Muscle layer of duodenum (tissue), 2 donors: Measurements from ENCODE around the gene SPPL2A.
A peak's percentile ranks its signal among the peaks of the same experiment; 100 is the strongest.

Source experiments
- H3K27ac ChIP-seq: one replicate; pipeline ENCODE4 v1.7.0; 2013; ENCODE audit warnings: mild to moderate bottlenecking, low read length
- H3K27me3 ChIP-seq: one replicate; pipeline ENCODE4 v1.7.0; 2013; ENCODE audit warnings: low read depth, mild to moderate bottlenecking, control low read depth, low read length
- H3K36me3 ChIP-seq, 2 donors: one replicate each; pipeline ENCODE4 v1.7.0; 2013; ENCODE audit warnings: low read length in 2 of 2, control low read depth in 1 of 2, mild to moderate bottlenecking in 1 of 2; ENCODE audit not compliant: insufficient read depth in 2 of 2, control insufficient read depth in 1 of 2
- H3K4me1 ChIP-seq, 2 donors: one replicate each; pipeline ENCODE4 v1.7.0; 2013; ENCODE audit warnings: low read length in 2 of 2, mild to moderate bottlenecking in 2 of 2, control low read depth in 1 of 2, moderate library complexity in 1 of 2; ENCODE audit not compliant: insufficient read depth in 2 of 2, control insufficient read depth in 1 of 2
- H3K4me3 ChIP-seq, 2 donors: one replicate each; pipeline ENCODE4 v1.7.0; 2013; ENCODE audit warnings: low read length in 2 of 2, low read depth in 1 of 2, mild to moderate bottlenecking in 1 of 2
- H3K9me3 ChIP-seq, 2 donors: one replicate each; pipeline ENCODE4 v1.7.0; 2013; ENCODE audit warnings: low read length in 2 of 2, control low read depth in 1 of 2, mild to moderate bottlenecking in 1 of 2; ENCODE audit not compliant: control insufficient read depth in 1 of 2
- donor health status: healthy.

SPPL2A gene

GRCh38 chr15:50764461-50765194 lies 878 bp downstream of the SPPL2A start:
- no peaks in the 10 kb centered on the region for H3K27me3 ChIP-seq
- peak overlapping the region; percentile 98 for H3K27ac ChIP-seq
- peaks cover 3 to 8% of the 10 kb centered on the region in 2 donors for H3K4me1 ChIP-seq
- H3K9me3 ChIP-seq, result no peaks in the 10 kb centered on the region
- no peaks in the 10 kb centered on the region for H3K36me3 ChIP-seq
- H3K4me3 ChIP-seq, result peak overlapping the region; percentile 77 to 95

DNA sequence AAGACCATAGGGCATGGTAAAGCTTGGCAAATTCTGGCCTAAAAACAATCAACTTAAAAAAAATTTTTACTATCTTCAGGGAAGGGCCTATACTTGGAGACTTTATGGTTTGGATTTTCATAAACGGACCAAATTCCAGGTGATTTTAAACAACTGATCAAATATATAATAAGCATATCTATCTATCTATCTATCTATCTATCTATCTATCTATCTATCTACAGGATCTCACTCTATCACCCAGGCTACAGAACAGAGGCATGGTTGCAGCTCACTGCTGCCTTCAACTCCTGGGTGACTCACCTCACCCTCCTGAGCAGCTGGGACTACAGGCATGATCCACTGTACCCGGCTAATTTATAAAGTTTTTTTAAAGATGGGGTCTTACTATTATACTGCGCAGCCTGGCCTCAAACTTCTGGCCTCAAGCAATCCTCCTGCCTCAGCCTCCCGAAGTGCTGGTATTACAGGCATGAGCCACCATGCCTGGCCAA lies 6.7 kb downstream of the SPPL2A start:
- H3K36me3 ChIP-seq, result no peaks in the 10 kb centered on the region
- H3K27me3 ChIP-seq, result no peaks in the 10 kb centered on the region
- H3K4me3 ChIP-seq, result no peak overlapping the region
- no peaks in the 10 kb centered on the region for H3K9me3 ChIP-seq
- peaks cover 0 to 3% of the 10 kb centered on the region in 2 donors for H3K4me1 ChIP-seq
- no peak overlapping the region for H3K27ac ChIP-seq

DNA sequence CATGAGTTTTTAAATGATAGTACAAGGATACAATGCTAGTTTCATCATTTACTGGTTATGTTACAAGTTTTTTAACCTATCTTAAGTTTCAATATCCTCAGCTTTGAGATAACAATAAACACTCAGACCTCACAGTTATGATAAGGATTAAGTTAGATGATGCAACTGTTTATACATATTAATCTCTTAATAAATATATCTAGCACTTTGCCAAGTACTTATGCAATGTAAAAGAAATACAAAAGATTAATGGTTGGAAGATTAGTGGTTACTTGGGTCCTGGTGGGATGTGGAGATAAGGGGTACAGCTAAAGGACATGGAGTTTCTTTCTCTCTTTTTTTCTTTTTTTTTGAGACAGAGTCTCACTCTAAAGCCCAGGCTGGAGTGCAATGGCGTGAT lies 12.0 kb downstream of the SPPL2A start:
- peaks cover 0 to 19% of the 10 kb centered on the region in 2 donors for H3K4me1 ChIP-seq
- H3K4me3 ChIP-seq, result no peak overlapping the region
- no peaks in the 10 kb centered on the region for H3K27me3 ChIP-seq
- no peak overlapping the region for H3K27ac ChIP-seq
- peaks cover 3% of the 10 kb centered on the region in 2 donors for H3K36me3 ChIP-seq
- no peaks in the 10 kb centered on the region for H3K9me3 ChIP-seq

- H3K4me3 ChIP-seq, result no peak overlapping the region
- H3K36me3 ChIP-seq, result peaks cover 3 to 11% of the 10 kb centered on the region in 2 donors
- no peaks in the 10 kb centered on the region for H3K27me3 ChIP-seq
- no peak overlapping the region for H3K27ac ChIP-seq
- peaks cover 0 to 19% of the 10 kb centered on the region in 2 donors for H3K4me1 ChIP-seq
- H3K9me3 ChIP-seq, result no peaks in the 10 kb centered on the region
Observed at GRCh38 chr15:50751394-50751793, 14.1 kb downstream of the SPPL2A start.

DNA sequence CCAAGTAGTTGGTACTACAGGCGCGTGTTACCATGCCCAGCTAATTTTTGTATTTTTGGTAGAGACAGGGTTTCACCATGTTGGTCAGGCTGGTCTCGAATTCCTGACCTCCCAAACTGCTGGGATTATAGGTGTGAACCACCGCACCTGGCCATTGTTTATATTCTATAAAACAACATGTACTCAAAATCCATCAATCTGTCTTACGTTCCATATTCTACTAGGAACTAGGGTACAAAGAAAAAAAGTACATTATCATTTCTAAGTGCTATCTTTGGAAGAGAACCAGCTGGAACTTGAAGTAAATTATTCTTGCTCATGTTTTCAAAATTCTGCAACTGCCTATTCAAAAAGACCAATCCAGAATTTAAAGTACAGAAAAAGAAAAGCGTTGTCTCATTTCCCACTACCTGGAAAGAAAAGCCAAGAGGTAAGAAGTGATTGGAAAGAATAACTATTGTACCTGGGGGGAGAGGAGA lies 15.2 kb downstream of the SPPL2A start:
- Histone ChIP-seq H3K4me3 (no peak overlapping the region), H3K36me3 (peaks cover 3 to 11% of the 10 kb centered on the region in 2 donors), H3K27me3 (no peaks in the 10 kb centered on the region), H3K9me3 (no peaks in the 10 kb centered on the region), H3K27ac (no peak overlapping the region), H3K4me1 (peaks cover 0 to 19% of the 10 kb centered on the region in 2 donors)

DNA sequence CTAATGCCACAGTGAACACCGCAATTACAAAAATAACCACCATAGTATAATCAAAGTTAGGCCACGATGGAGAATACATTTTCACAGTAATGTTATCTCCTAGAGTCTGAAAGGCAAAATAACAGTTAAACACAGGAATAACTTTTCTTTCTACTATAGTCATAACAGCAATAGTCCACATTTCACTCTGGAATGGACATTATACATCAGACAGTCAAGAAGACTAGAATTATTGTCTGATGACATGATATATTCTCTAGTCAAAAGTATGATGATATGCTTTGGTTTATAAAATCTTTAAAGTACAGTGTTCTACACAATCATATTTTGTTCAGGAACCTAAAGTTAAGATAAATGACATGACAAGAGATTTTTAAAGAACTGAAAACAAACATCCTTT lies 18.0 kb downstream of the SPPL2A start:
- Histone ChIP-seq H3K4me3 (no peak overlapping the region), H3K9me3 (no peaks in the 10 kb centered on the region), H3K27me3 (no peaks in the 10 kb centered on the region), H3K4me1 (peaks cover 0 to 19% of the 10 kb centered on the region in 2 donors), H3K36me3 (peaks cover 14 to 16% of the 10 kb centered on the region in 2 donors), H3K27ac (no peak overlapping the region)

DNA sequence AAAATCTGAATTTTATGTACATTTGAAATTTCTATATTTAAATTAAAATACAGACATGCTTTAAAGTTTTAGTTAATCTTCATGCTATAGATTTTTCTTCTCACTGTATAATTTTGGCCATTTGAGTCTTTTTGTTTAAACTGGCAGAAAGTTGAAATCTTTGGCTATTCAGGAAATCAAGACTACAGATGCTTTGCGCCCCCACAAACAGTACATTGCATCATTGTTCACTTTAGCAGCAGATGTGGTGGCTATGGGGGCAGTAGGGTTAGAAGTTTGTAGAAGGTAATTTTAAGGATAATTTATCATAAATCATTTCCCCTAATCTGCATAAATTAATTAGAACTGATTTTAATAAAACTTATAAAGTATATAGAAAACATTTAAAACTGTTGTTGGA lies 20.9 kb downstream of the SPPL2A start:
- H3K36me3 ChIP-seq, result peaks cover 15 to 19% of the 10 kb centered on the region in 2 donors
- peaks cover 0 to 4% of the 10 kb centered on the region in 2 donors for H3K4me1 ChIP-seq
- no peaks in the 10 kb centered on the region for H3K27me3 ChIP-seq
- no peak overlapping the region for H3K4me3 ChIP-seq
- H3K9me3 ChIP-seq, result no peaks in the 10 kb centered on the region
- H3K27ac ChIP-seq, result no peak overlapping the region

DNA sequence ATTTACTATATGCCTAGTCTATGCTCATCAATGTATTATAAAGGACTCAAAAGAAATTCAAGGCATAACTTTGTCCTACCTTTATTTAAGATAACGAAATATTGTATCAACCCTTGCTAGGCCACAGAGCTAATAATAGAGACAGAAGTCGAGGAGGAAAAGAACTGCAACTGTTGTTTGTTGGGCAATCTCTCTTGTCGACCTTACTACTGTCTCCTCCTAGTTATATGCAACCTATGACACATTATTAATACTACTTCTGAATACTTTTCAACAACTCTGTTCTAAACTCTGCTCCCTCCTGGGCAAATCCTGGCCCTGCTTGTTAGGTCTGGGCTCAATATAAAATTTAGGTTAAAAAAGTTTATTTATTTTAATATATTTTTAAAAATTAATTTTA lies 24.6 kb downstream of the SPPL2A start:
- H3K4me1 ChIP-seq, result no peaks in the 10 kb centered on the region
- no peaks in the 10 kb centered on the region for H3K9me3 ChIP-seq
- no peaks in the 10 kb centered on the region for H3K27me3 ChIP-seq
- H3K27ac ChIP-seq, result no peak overlapping the region
- no peak overlapping the region for H3K4me3 ChIP-seq
- H3K36me3 ChIP-seq, result peaks cover 11 to 31% of the 10 kb centered on the region in 2 donors

GRCh38 chr15:50736823-50737222 lies 28.7 kb downstream of the SPPL2A start:
- Histone ChIP-seq H3K9me3 (no peaks in the 10 kb centered on the region), H3K4me3 (no peak overlapping the region), H3K4me1 (no peaks in the 10 kb centered on the region), H3K27me3 (no peaks in the 10 kb centered on the region), H3K36me3 (peaks cover 19 to 42% of the 10 kb centered on the region in 2 donors), H3K27ac (no peak overlapping the region)

DNA sequence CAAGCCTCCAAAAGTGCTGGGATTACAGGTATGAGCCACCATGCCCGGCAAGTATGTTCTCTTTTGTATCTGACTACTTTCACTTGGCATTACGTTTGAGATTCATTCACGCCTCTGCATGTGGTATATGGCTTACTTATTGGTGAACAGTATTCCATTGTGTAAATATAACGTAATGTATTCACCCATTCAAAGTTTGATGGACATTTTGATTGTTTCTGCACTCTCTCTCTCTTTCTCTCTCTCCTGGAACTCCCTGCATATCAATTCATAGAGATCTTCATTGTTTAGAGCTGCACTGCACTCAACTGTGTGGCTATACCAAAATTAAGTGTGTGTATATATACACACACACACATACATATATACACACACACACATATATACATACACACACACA lies 30.4 kb downstream of the SPPL2A start:
- no peak overlapping the region for H3K27ac ChIP-seq
- H3K4me1 ChIP-seq, result no peaks in the 10 kb centered on the region
- H3K4me3 ChIP-seq, result no peak overlapping the region
- H3K27me3 ChIP-seq, result no peaks in the 10 kb centered on the region
- peaks cover 19 to 45% of the 10 kb centered on the region in 2 donors for H3K36me3 ChIP-seq
- no peaks in the 10 kb centered on the region for H3K9me3 ChIP-seq

DNA sequence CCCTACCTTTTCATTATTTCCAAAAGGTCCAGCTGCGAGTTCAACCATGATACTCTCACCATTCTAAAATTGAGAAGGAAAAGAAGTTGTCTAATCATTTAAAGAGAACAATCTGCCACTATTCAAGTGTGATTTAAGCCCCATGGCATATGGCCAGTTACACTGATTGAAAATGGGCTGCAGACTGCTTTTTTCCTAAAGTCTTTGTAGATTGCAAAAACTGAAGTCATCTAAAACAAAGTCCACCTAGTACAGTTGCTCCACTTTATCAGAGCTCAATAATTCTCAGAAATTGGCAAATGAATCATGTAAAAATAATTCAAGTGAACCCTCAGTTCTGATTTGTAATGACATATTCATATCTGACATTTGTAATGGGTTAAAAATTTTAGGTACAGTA lies 39.2 kb downstream of the SPPL2A start:
- Histone ChIP-seq H3K27ac (no peak overlapping the region), H3K9me3 (no peaks in the 10 kb centered on the region), H3K4me1 (no peaks in the 10 kb centered on the region), H3K36me3 (peaks cover 25 to 45% of the 10 kb centered on the region in 2 donors), H3K4me3 (no peak overlapping the region), H3K27me3 (no peaks in the 10 kb centered on the region)
